K562 (cell line): ENCODE data around the gene SAMD4A. TPM values are rescaled to one million over a fixed set of nuclear protein-coding genes. Genes with fewer than 3 reads are reported as not detected.
A peak's percentile ranks its signal among the peaks of the same experiment; 100 is the strongest.

Experiments
- ATAC-seq: fragments of 200-7000 bp; cut with Tn5 transposase; 3 replicates; pipeline ENCODE4 v1.9.1; 2020; ENCODE audit warnings: moderate library complexity
- BruUV-seq: library from RNA; stranded (reverse); fragments of 400-500 nt; replicated peaks from 2 replicates; lab custom pipeline; 2021; lab: Mats Ljungman, UMichigan
- CTCF ChIA-PET: fragments of 300-600 bp; formaldehyde crosslinking; extraction: SDS; loops from one replicate; lab custom pipeline; 2021; ENCODE audit warnings: low intra/inter-chr PET ratio; lab: Yijun Ruan, JAX
- POLR2A ChIA-PET: fragments of 300-600, 350-650 bp; sonication (Branson Sonifier 250); formaldehyde crosslinking; extraction: SDS; loops from one replicate; lab custom pipeline; 2021; ENCODE audit warnings: antibody characterized with exemption, inconsistent platforms; lab: Yijun Ruan, JAX
- DNase-seq, 4 experiments: peaks; one replicate each; pipeline versions ENCODE4 v3.0.0 to v3.0.0-alpha.2; 2011 to 2018; ENCODE audit warnings: low spot score in 3 of 4, mixed read lengths in 3 of 4; ENCODE audit errors: extremely low read depth in 1 of 4
- FAIRE-seq: peaks from 2 replicates; lab custom pipeline; 2011; peaks lifted over from hg19 to GRCh38; lab: Jason Lieb, UNC
- H2AFZ ChIP-seq: 2 replicates; pipeline ENCODE4 v1.6.0; 2011; ENCODE audit warnings: low read depth, low read length, control low read depth, inconsistent platforms
- H3K27ac ChIP-seq: fragments of 200-600 bp; 3 replicates; pipeline ENCODE4 v1.8.0; 2011; ENCODE audit warnings: low read depth, mild to moderate bottlenecking, control low read depth, inconsistent platforms, low read length, moderate library complexity, mixed read lengths; ENCODE audit errors: extremely low read depth
- H3K27me3 ChIP-seq, 2 experiments: fragments of 300-600 bp in 1 of 2; 2 replicates in 1 of 2; 3 replicates in 1 of 2; pipeline versions ENCODE4 v1.6.0 to v1.8.0; 2011; ENCODE audit warnings: inconsistent platforms in 2 of 2, low read length in 2 of 2, mild to moderate bottlenecking in 1 of 2, mixed read lengths in 1 of 2, moderate library complexity in 1 of 2; ENCODE audit not compliant: control insufficient read depth in 2 of 2, insufficient read depth in 2 of 2
- H3K36me3 ChIP-seq: fragments of 300-600 bp; 3 replicates; pipeline ENCODE4 v1.8.0; 2011; ENCODE audit warnings: mild to moderate bottlenecking, low read length, inconsistent platforms; ENCODE audit not compliant: control insufficient read depth, insufficient read depth
- H3K4me1 ChIP-seq, 2 experiments: fragments of 200-600 bp in 1 of 2; replicated peaks in 1 of 2; 2 replicates in 1 of 2; 3 replicates in 1 of 2; pipeline versions ENCODE4 v1.5.1 to v1.8.0; 2011; ENCODE audit warnings: inconsistent platforms in 2 of 2, low read length in 2 of 2, mild to moderate bottlenecking in 1 of 2, mixed read lengths in 1 of 2, moderate library complexity in 1 of 2; ENCODE audit not compliant: control insufficient read depth in 2 of 2, insufficient read depth in 2 of 2
- H3K4me2 ChIP-seq: 2 replicates; pipeline ENCODE4 v1.6.1; 2011; ENCODE audit warnings: low read length, control low read depth, inconsistent platforms, mixed read lengths; ENCODE audit not compliant: insufficient read depth
- H3K4me3 ChIP-seq: fragments of 200-600 bp; sonication (generic), shearing (Covaris generic); 2 replicates; pipeline ENCODE4 v1.5.1; 2016; ENCODE audit warnings: control low read depth, inconsistent platforms
- H3K79me2 ChIP-seq: fragments of 200-600 bp; 3 replicates; pipeline ENCODE4 v1.8.0; 2011; ENCODE audit warnings: low read length, inconsistent platforms; ENCODE audit not compliant: control insufficient read depth, insufficient read depth
- H3K9ac ChIP-seq, 2 experiments: 2 replicates each; pipeline versions ENCODE4 v1.6.0 to v1.6.1; 2011; ENCODE audit warnings: low read depth in 2 of 2, low read length in 2 of 2, control low read depth in 1 of 2, inconsistent platforms in 1 of 2, mild to moderate bottlenecking in 1 of 2, mixed read lengths in 1 of 2; ENCODE audit not compliant: insufficient read depth in 1 of 2
- H3K9me1 ChIP-seq: one replicate; pipeline ENCODE4 v1.6.0; 2011; ENCODE audit warnings: inconsistent platforms, mild to moderate bottlenecking, low read length, moderate library complexity; ENCODE audit not compliant: control insufficient read depth, insufficient read depth
- H3K9me3 ChIP-seq: replicated peaks from 2 replicates; pipeline ENCODE4 v1.5.1; 2011; ENCODE audit warnings: low read depth, low read length, inconsistent platforms; ENCODE audit not compliant: control insufficient read depth, insufficient read depth
- H4K20me1 ChIP-seq: replicated peaks from 2 replicates; pipeline ENCODE4 v1.6.1; 2011; ENCODE audit warnings: low read length, inconsistent platforms, mixed read lengths; ENCODE audit not compliant: control insufficient read depth, insufficient read depth
- ELF4 ChIP-seq: fragments of 450-650 bp; formaldehyde crosslinking; IDR thresholded peaks from 2 replicates; pipeline ENCODE4 v1.4.0; 2022; ENCODE audit warnings: missing genetic modification characterization
- FOXK1 ChIP-seq: sonication (generic); formaldehyde crosslinking; IDR thresholded peaks from 2 replicates; pipeline ENCODE4 v1.8.0; 2022; ENCODE audit warnings: missing genetic modification reagents, mild to moderate bottlenecking, borderline replicate concordance
- HLTF ChIP-seq: fragments of 450-650 bp; IDR thresholded peaks from 2 replicates; pipeline ENCODE4 v1.6.1; 2016
- MEIS2 ChIP-seq: fragments of 450-650 bp; IDR thresholded peaks from 2 replicates; pipeline ENCODE4 v1.6.1; 2014; ENCODE audit warnings: mild to moderate bottlenecking; ENCODE audit not compliant: partially characterized antibody
- MLLT1 ChIP-seq, 2 experiments: fragments of 450-650 bp; IDR thresholded peaks; 2 replicates each; pipeline ENCODE4 v1.6.1; 2016
- NR2C1 ChIP-seq, 2 experiments: fragments of 450-650 bp; IDR thresholded peaks; 2 replicates each; pipeline ENCODE4 v1.6.1; 2017; ENCODE audit warnings: mild to moderate bottlenecking in 2 of 2, antibody characterized with exemption in 1 of 2, inconsistent platforms in 1 of 2, missing compliant biosample characterization in 1 of 2, missing genetic modification characterization in 1 of 2
- PRMT5 ChIP-seq: sonication (generic); formaldehyde crosslinking; IDR thresholded peaks from 2 replicates; pipeline ENCODE4 v1.5.0; 2020; ENCODE audit warnings: missing genetic modification reagents
- RNF2 ChIP-seq: sonication (generic); IDR thresholded peaks from 2 replicates; pipeline ENCODE4 v1.6.1; 2016
- ZKSCAN1 ChIP-seq: fragments of 150-350 bp; IDR thresholded peaks from 2 replicates; pipeline ENCODE4 v1.6.1; 2016; ENCODE audit warnings: low read depth, low read length
- ZNF445 ChIP-seq: fragments of 250-450 bp; sonication (Bioruptor Pico); IDR thresholded peaks from 2 replicates; pipeline ENCODE4 v1.4.0; 2020; ENCODE audit warnings: low read depth, mild to moderate bottlenecking, moderate library complexity
- WGBS: fragments of 100-300 bp; shearing (Covaris generic); methylation state at CpG from one replicate; pipeline ENCODE4 v1.1.6; 2016; ENCODE audit warnings: low coverage, mixed read lengths; ENCODE audit not compliant: insufficient coverage; ENCODE audit errors: missing lambda C conversion rate; 5-methylcytosine and 5-hydroxymethylcytosine counted together
- in situ Hi-C: fragments of 300-500 bp; cut with MboI; formaldehyde crosslinking; loops from 4 replicates; pipeline ENCODE4 v1.15.0; 2018; ENCODE audit warnings: inconsistent platforms, mixed read lengths
- intact Hi-C: fragments of 100-400 bp; cut with micrococcal nuclease; formaldehyde crosslinking; loops from 2 replicates; pipeline ENCODE4 v1.14.2; 2022
- polyA plus RNA-seq, 8 experiments: library from polyadenylated mRNA; depleted of rRNA in 4 of 8; stranded (reverse) in 5 of 8; unstranded in 3 of 8; fragments of >200 nt; fragmentation: Nextera tagmentation in 2 of 8; fragmentation: Illumina TruSeq in 1 of 8; extraction: Ambion mirVana in 2 of 8; extraction: Trizol in 1 of 8; gene quantifications; 2 replicates each; pipeline versions ENCODE4 v1.2.1 to v1.2.3, GENCODE V29; 2011 to 2014; ENCODE audit warnings: inconsistent platforms in 1 of 8, missing spikeins in 1 of 8
- total RNA-seq, 7 experiments: library from RNA; depleted of rRNA in 6 of 7; stranded (reverse); fragments of >200 nt in 6 of 7; fragmentation: Illumina TruSeq in 2 of 7; extraction: Trizol in 2 of 7; gene quantifications; 2 replicates each; pipeline versions ENCODE4 v1.2.1 to v1.2.3, GENCODE V29; 2011 to 2021; ENCODE audit warnings: low replicate concordance in 1 of 7
- TF ChIP-seq, protein P1 (sequence below): fragments of 450-650 bp; conservative IDR thresholded peaks from 2 replicates; pipeline ENCODE4 v1.6.1; 2016; ENCODE audit warnings: missing genetic modification characterization, low read depth, mild to moderate bottlenecking, control low read depth, missing compliant biosample characterization
- TF ChIP-seq, protein P2 (sequence below): fragments of 250-450 bp; sonication (Bioruptor Pico); IDR thresholded peaks from 2 replicates; pipeline ENCODE4 v1.4.0; 2020; ENCODE audit warnings: mild to moderate bottlenecking, moderate library complexity

The SAMD4A gene
- total and polyA plus RNA-seq, 9 of the 15 experiments (the other 6 are each of a cell fraction or from before 2014, with no cell fraction given): 0.66 to 6.8 (median 3.3) TPM

GRCh38 chr14:54791001-54791400 is 224.1 kb downstream of the SAMD4A start (continued):
- peak; percentile 66 for TF ChIP-seq NR2C1 (IDR thresholded peaks at IDR 0.05)
- peak; percentile 72 for TF ChIP-seq NR2C1 (tag; IDR thresholded peaks at IDR 0.05)
- no peak for TF ChIP-seq ZKSCAN1
- no peak for TF ChIP-seq MLLT1 (IDR thresholded peaks at IDR 0.05)
- TF ChIP-seq, protein P1, sequence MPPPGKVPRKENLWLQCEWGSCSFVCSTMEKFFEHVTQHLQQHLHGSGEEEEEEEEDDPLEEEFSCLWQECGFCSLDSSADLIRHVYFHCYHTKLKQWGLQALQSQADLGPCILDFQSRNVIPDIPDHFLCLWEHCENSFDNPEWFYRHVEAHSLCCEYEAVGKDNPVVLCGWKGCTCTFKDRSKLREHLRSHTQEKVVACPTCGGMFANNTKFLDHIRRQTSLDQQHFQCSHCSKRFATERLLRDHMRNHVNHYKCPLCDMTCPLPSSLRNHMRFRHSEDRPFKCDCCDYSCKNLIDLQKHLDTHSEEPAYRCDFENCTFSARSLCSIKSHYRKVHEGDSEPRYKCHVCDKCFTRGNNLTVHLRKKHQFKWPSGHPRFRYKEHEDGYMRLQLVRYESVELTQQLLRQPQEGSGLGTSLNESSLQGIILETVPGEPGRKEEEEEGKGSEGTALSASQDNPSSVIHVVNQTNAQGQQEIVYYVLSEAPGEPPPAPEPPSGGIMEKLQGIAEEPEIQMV (tag): no peak
- no peak for TF ChIP-seq FOXK1 (CRISPR knock-in tag)
- TF ChIP-seq RNF2: no peak

DNA sequence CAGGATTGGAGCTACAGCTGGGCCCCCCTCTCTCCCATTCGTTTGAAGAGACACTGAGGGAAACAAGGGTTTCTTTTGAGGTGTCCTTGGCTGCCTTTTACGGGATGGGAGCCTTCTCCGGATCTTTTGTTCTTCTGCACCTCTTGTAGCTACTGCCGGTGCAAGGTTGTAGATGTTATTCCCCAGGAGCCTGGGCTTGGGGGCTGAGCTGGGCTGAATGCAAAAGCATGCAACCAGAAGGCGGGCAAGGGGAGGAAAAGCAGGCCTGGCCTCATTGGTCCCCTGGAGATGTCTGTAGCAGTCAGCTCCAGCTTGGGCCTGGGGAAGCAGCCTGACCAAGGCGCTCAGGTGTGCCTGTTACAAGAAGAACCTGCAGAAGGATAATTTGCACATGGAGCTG is 225.4 kb downstream of the SAMD4A start:
- in situ Hi-C loops (loop anchor here (25.0 kb wide), 1 partner anchor 1255 kb away; no protein-coding TSS in a partner anchor), intact Hi-C loops (no loop called here)
- H3K4me1 ChIP-seq: no peaks in the 10 kb centered on the region
- no peak overlapping the region for H2AFZ ChIP-seq
- H3K4me2 ChIP-seq: no peak overlapping the region
- H3K9ac ChIP-seq: no peak overlapping the region
- H4K20me1 ChIP-seq: no peaks in the 10 kb centered on the region
- no peak for DNase-seq
- FAIRE-seq: no peak
- TF ChIP-seq MEIS2: no peak
- no peak for TF ChIP-seq ZNF445 (CRISPR knock-in tag)
- no peak for TF ChIP-seq PRMT5 (CRISPR knock-in tag)
- no peak for TF ChIP-seq HLTF
- TF ChIP-seq, protein P2, sequence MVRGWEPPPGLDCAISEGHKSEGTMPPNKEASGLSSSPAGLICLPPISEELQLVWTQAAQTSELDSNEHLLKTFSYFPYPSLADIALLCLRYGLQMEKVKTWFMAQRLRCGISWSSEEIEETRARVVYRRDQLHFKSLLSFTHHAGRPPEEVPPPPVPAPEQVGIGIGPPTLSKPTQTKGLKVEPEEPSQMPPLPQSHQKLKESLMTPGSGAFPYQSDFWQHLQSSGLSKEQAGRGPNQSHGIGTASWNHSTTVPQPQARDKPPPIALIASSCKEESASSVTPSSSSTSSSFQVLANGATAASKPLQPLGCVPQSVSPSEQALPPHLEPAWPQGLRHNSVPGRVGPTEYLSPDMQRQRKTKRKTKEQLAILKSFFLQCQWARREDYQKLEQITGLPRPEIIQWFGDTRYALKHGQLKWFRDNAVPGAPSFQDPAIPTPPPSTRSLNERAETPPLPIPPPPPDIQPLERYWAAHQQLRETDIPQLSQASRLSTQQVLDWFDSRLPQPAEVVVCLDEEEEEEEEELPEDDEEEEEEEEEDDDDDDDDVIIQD (CRISPR knock-in tag): no peak
- no peak for TF ChIP-seq ELF4 (CRISPR knock-in tag)
- no TSS peak for BruUV-seq
- H3K4me3 ChIP-seq: no peak overlapping the region
- H3K79me2 ChIP-seq: no peaks in the 10 kb centered on the region
- ChIA-PET CTCF (no interaction called here), POLR2A (interaction anchor here (2.3 kb wide), 1 partner anchor 8 kb away, joined by 5 read pairs; no protein-coding TSS in a partner anchor)
- H3K27ac ChIP-seq: no peak overlapping the region
- no peaks in the 10 kb centered on the region for H3K27me3 ChIP-seq
- 100% methylated on average over 2 of the region's 6 CpGs for WGBS
- no peak for ATAC-seq
- 0 out of 2 replicates have a peak, but pooled peaks cover 2% of the 10 kb centered on the region for H3K9me3 ChIP-seq
- H3K9me1 ChIP-seq: no peaks in the 10 kb centered on the region
- no peaks in the 10 kb centered on the region for H3K36me3 ChIP-seq
